ENCODE data around the gene PALB2.

Gene PALB2

DNA sequence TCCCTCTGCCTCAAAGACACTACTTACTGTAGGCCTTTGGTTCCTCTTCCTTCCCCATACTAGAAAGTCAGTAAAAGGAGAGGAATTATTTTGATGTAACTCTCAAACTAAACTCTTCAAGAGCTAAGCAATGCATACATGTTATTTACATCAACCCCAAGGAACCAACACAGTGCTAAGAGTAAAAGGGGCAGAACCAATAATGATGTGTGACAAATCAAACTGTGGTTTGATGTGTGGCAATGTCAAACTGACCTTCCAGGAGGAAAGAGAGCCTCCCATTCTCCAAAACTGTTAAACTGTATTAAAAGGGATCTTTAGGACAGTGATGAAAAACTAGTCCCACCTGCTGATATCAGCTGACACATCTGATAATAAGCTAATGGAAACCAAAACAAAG is 60.7 kb downstream of the PALB2 start:
- no peak for DNase-seq

DNA sequence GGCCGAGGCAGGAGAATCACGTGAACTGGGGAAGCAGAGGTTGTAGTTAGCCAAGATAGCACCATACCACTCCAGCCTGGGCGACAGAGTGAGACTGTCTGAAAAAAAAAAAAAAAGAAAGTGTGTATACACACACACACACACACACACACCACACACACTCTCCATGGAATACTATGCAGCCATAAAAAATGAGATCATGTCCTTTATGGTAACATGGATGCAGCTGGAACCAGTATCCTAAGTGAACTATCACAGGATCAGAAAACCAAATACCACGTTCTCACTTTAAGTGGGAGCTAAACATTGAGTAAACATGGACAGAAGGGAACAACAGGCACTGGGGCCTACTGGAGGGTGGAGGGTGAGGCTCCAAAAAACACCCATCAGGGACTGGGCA is 61.7 kb downstream of the PALB2 start:
- DNase-seq, result no peak

GRCh38 chr16:23578101-23578830 is 62.8 kb downstream of the PALB2 start:
- DNase-seq, result no peak

DNA sequence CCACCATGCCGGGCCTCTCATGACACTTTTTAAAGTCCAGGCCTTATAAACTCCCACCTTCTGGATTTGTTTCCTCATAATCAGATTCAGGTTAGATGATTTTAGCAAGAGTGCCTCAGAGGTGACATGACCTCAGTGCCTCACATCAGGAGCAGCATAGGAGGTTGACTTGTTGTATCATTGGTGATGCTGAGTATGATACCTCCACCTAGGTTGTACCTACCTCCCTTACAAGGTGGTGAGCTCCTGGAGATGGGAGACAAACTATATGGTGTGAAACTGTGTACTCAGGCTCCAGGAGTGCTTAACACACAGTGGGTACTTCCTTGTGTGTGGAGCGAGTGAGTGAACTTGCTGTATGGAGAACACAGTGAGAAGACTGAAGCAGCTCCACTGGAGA is 63.6 kb downstream of the PALB2 start:
- no peak for DNase-seq

GRCh38 chr16:23575834-23576233 is 65.3 kb downstream of the PALB2 start:
- DNase-seq, result no peak

DNA sequence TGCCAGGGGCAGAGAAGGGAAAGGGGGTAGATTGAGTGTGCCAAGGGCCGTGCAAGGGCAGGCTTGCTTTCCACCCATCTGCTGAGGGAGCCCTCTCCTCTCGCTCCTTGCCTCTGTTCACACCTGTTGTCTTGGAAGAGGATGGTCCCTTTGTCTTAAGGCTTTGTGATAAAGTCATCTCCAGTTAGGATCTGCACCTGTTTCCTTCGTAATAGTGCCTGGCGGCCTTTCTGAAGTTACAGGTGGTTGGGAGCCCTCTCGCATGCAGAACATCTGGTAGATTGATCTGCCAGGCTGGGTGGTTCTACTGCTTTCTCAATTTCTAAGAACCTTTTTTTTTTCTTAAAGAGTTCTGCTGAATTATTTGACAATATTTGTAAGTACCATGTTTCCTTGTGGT is 67.3 kb downstream of the PALB2 start:
- no peak for DNase-seq

DNA sequence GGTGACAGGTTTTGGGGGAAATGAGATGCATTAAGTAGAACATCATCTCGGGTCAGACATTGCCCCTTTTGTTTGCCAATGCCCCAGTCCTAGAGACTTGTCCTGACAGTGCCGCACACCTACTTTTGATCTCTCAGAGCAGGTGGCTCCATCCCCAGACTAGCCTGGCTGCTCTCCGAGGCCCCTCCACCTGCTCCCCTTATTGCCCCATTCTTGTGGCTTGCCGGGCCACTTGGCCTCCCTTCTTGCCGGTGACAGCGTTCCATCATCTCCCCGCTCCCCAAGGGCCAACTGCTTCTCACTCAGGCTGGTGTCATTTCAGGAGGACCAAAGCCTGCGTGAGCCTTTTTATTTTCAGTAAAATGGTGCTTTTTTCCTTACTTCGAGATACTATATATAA is 68.7 kb downstream of the PALB2 start:
- no peak for DNase-seq

DNA sequence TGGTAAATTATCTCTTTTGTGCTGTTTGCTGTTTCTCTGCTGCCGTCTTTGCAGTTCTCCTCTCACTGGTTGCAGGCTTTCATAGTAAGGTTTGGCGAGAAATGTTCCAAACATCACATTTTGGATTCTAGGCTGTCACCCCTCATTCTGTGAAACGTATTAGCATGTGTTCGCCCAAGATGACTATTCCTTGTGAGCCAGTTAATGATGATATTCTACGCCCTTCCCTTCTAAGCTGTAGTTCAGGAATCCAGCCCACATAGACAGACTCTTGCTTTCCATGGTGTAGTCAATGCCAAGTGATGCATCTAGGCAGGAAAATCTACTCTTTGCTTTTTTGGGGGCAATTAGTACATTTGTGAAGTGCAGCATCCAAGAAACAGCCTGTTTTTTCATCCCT is 69.2 kb downstream of the PALB2 start:
- DNase-seq, result no peak

GRCh38 chr16:23570992-23571632 is 70.0 kb downstream of the PALB2 start:
- no peak for DNase-seq

DNA sequence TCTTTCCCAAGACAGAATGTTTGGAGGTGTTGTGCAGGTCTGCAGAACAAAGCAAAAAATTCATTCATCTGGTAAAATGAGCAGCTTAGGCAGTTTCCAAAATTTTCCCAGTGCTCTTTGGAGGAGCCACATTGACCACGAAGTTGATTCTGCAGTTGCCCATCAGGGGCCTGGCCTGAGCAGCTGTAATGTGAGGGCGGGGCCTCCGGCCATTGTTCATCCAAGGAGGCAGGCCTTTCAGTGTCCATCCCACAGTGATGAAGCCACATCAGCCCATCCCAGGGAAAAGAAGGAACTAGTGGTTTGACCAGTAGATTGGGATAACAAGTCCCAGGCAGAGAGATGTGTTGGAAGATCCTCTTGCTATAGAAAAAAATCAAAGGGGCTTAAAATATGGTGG is 73.5 kb downstream of the PALB2 start:
- no peak for DNase-seq

DNA sequence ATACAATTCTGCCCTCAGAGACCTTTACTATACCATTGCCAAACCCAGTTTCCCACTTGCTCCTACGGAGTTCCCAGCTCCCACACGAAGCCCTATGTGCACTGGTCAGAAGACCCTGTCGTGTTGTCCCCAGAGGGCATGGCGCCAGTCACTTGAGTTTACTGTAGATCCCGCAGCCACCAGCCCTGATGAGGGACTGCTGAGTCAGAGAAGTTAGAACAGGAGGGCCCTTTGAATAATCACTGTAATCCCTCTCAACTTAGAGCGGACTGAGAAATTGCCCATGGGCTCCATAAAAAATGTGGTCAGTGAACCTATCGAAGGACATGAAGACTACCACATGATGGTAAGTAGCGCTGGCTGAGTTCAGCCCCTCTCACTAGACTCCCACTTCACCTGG is 74.4 kb downstream of the PALB2 start:
- DNase-seq, result no peak

GRCh38 chr16:23564575-23565363 is 76.3 kb downstream of the PALB2 start:
- no peak for DNase-seq

GRCh38 chr16:23563186-23563585 is 77.9 kb downstream of the PALB2 start:
- no peak for DNase-seq

- DNase-seq, result no peak
Observed at GRCh38 chr16:23562505-23562904, 78.6 kb downstream of the PALB2 start.

GRCh38 chr16:23561586-23561985 is 79.5 kb downstream of the PALB2 start:
- no peak for DNase-seq

DNA sequence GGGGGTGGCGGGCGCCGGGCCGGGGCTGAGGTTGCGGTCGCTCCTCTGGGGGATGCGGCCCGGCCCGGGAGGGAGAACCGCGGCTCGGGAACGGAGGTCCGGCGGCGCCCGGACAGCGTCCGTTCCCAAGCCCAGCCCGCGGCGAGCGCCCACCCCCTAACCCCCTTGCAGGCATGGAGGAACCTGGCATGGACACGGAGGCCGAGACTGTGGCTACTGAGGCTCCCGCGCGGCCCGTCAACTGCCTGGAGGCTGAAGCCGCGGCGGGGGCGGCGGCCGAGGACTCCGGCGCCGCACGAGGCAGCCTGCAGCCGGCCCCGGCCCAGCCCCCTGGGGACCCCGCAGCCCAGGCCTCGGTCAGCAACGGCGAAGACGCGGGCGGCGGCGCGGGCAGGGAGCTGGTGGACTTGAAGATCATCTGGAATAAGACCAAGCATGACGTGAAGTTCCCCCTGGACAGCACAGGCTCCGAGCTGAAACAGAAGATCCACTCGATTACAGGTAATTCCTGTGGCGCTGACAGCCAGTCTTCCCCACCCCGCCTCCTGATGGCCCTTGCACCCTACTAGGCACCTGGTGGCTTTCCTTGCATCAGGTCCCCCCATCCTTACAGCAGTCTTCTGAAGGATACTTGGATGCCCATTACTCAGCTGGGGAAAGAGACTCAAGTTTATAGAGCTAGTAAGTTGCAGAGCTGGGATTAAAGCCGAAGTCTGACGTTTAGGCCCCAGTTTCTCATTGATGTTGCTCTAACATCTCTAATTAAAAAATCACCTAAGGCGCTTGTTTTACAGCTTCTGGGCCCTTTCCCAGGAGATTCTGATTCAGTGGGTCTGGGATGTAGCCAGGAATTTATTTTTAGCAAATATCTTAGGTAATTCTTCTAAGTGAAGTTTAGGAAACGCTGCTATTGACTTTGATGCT is 83.1 kb downstream of the PALB2 start:
- DNase-seq, result peak; percentile 36

- DNase-seq, result peak; percentile 99
Observed at GRCh38 chr16:23556881-23557778, 84.0 kb downstream of the PALB2 start, which contains the start of the genes EARS2 and UBFD1. TSS of gene EARS2 (minus strand) at chr16:23557350. CDS start at chr16:23557343, 7 bp downstream. TSS of gene UBFD1 (plus strand) at chr16:23557727. CDS start at chr16:23557743, 16 bp downstream.

DNA sequence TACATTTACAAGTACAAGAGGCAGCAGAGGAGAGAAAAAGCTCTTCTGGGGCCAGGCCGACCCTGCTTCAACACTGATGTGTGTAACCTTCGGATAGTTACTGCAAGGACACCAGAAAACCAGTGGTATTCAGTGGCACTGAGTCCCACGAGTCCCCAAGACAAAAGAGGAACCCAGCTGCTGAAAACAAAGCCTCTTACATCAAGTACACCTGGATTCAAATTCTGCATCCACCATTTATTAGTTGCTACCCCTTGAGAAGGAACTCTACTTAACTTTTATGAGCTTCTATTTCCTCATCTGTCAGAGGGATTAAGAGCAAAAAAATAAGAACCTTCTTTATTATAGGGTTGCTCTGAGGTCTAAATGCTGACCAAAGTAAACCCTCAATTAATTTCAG is 86.6 kb downstream of the PALB2 start:
- DNase-seq, result no peak
